Stimulated activated CD4-positive, alpha-beta T cell treated with anti-CD3 and anti-CD28 coated beads, Interleukin-1b, Interleukin-23, amount 100 ng/mL, for 4 hours (primary cell): ENCODE measurements around the gene TMCC3.
"Not testable (repeated sequence)": the region's sequence is repeated elsewhere in the genome, so short reads cannot be mapped to it uniquely, and the experiment has no call there.

Source experiments
- DNase-seq, 2 donors: peaks; one replicate each; pipeline ENCODE4 v3.0.0-alpha.2; 2020; ENCODE audit warnings: low read depth in 2 of 2

Gene TMCC3

DNA sequence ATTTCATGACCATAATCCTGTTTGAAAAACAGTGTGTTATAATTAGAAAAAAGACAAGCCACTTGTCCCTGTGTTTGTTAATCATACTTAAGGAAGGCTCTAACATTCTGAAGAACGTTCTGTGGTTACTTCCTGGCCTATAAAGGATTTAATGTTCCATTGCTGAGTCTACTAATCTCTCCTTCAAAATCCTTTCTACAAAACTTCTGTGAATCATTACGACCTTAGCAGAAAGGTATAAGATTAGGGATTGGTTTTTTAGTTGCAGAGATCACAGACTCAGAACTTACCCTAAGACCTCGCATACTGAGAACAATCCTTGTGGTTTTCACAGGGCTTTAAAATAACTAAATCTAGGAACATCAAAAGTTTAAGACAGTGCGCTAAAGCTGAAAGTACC is 48.3 kb downstream of the TMCC3 start:
- no peak for DNase-seq

DNA sequence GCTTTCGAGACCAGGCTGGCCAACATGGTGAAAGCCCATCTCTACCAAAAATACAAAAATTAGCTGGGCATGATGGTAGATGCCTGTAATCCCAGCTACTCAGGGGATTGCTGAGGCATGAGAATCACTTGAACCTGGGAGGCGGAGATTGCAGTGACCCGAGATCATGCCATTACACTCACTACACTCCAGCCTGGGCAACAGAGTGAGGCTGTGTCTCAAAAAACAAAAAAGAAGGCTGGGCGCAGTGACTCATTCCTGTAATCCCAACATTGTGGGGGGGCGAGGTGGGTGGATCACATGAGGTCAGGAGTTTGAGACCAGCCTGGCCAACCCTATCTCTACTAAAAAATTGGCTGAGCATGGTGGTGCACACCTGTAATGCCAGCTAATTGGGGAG is 49.0 kb downstream of the TMCC3 start:
- not testable (repeated sequence) for DNase-seq

DNA sequence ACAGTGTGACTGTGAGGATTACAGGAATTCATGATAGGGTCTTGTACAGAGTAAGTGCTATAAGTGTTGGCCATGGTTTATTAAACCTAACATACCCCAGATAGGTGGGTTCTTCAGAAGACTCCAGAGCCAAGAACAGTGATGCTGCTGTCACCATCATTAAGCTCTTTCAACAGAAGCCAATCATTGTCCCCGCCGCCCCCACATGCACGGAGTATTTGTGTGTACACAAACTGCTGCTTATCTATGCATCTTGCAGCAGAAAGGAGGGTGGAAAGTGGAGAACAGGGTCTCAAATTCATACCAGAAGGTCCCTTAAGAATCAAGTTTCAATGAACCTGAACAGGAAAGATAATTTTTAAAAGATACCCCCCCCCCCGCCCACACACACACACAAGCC is 51.2 kb downstream of the TMCC3 start:
- no peak for DNase-seq

DNA sequence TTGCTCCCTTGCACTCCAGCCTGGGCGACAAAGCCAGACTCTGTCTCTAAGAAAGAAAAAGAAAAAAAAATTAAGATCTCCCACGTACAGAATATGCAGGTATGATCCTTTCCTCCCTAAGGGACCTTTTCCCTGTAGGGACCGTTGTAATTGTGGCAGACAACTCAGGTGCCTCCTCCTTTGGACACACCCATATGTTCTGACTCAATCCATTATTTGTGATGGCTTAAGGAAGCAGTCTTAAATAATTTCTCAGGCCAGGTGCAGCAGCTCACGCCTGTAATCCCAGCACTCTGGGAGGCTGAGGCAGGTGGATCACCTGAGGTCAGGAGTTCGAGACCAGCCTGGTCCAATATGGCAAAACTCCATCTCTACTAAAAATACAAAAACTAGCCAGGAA is 53.1 kb downstream of the TMCC3 start:
- DNase-seq, result no peak

DNA sequence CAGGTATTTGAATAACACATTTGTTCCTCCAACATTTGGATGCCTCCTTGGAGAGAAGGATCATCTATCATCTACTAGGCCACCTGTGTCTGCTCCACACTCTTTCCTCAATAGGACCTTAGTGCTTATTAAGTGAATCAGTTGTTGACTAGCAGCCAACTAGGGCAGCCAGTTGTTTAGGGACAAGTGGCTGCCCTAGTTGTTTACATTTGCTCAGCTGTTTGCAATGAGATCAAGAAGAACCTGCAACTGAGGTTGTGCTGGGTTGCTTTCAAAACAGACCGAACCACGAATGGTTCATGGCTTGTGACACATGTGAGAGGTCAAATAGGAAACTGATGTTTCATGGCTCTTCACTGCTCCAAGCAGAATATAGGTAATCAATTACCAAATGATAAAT is 53.8 kb downstream of the TMCC3 start:
- no peak for DNase-seq

DNA sequence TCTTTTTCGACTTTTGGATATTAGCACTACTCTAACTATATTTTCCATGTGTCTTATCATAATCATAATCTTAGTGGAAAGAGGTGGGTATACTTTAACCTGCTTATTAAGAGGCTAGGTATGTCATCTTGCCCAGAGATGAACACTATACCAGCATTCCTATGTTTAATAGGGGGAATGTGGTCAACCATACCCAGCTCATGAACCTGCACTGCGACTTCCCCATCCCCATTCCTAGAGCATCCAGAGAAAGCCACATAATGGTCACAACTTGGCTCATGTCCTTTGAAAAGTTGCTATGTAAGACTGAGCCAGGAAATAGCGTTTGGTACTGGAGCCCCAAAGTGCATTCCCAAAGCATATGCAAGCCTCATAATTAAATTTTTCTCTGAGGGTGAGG is 55.2 kb downstream of the TMCC3 start:
- DNase-seq, result no peak

DNA sequence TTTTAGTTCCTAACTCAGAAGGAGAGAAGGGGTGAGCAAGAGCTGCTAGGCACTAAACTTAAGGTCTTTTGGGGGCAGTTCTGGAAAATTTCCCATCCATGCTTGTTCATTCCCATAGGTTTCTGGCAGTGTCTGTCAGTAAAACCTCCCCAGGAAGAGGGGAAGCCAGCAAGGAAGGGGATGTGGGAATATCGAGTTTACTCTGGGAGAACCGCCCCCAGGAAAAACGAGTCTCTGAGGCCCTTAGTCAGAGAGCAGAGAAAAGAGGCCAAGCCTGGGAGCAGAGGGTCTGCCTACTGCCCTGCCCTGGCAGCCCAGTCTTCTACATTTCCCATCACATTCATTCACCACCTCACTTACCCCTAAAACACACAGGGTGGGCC is 55.9 kb downstream of the TMCC3 start:
- no peak for DNase-seq

DNA sequence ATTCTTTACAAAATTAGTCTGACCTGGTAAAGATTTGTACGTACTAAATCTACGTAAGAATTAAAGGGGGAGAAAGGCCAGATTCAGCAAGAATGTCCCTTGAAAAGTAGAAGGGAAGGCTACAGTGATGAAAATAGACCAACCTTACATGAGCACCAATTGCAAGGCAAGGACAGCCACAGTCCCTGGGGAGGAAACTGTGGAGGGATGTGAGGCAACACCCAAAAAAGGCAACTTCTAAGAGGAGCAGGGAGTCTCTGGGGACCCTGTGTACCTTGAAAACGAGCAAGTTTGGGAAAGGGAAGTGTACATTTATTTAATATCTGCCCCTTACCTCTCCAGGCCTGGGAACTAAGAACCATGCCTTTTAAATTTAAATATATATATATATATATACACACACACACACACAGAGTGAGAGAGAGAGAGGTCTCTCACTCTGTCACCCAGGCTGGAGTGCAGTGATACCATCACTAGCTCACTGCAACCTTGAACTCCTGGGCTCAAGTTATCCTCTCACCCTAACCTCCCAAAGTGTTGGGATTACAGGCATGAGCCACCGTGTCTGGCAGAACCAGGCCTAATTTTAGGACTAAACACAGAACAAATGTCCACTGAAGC is 56.4 kb downstream of the TMCC3 start:
- no peak for DNase-seq

DNA sequence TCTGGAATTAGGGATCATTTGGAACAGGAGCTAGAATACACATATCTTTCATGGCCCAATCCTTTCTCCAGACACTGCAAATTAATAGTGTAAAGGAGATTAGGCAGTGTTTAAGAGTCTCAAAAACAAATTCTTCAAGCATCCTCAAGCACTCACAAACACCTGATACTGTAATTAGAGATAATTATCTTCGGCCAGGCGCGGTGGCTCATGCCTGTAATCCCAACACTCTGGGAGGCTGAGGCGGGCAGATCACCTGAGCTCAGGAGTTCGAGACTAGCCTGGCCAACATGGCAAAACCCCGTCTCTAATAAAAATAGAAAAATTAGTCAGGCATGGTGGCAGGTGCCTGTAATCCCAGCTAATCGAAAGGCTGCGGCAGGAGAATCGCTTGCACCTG is 57.6 kb downstream of the TMCC3 start:
- DNase-seq, result not testable (repeated sequence)

DNA sequence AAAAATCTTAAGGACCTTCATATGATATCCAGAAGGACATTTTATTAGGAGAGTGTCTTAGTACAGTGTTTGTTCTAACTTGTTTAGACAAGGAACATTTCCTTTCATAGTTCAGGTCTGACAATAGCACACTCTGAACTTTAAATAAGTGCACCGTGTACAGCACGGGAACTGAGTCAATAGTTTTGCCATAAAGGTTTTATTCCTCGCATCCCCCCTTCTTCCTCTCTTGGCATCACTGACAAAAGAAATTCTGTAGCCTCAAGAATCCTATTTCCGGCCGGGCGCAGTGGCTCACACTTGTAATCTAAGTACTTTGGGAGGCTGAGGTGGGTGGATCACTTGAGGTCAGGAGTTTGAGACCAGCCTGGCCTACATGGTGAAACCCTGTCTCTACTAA is 58.3 kb downstream of the TMCC3 start:
- DNase-seq, result no peak

DNA sequence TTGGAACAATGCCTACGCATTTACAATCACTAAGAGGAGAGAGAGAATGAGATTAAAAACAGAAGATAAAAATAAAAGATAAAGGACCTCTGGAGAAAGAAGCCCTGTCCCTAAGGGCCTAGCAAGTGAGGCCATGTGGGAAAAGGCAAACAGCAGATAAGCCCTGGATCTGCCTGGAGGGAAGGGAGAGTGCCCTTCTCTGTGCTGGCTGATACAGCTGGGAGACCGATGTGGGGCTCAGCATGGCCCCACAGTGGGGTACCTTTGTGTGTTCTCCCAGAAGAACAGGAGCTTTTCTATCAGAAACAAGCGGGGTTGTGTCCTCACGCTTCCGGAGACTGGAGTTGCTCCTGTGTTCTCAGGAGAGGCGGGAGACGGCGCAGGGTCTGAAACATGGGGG is 59.9 kb downstream of the TMCC3 start:
- DNase-seq, result no peak

DNA sequence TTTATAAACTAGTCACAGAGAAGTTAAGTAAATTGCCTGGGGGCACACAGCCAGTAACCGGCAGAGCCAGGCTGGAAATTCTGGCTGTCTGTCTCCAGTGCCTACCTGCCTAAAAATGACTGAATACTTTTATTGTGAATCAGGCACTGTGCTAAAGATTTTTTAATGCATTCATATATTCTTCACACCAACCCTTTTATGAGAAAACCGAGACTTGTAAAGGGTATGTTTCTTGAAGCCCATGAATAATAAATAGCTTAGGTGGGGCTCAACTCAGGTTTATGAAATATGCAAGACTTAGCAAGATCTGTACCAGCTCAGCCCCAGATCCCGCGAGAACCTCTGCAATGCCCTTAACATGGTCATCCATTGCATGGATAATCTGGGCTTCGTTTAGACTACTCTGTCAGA is 60.8 kb downstream of the TMCC3 start:
- DNase-seq, result no peak

DNA sequence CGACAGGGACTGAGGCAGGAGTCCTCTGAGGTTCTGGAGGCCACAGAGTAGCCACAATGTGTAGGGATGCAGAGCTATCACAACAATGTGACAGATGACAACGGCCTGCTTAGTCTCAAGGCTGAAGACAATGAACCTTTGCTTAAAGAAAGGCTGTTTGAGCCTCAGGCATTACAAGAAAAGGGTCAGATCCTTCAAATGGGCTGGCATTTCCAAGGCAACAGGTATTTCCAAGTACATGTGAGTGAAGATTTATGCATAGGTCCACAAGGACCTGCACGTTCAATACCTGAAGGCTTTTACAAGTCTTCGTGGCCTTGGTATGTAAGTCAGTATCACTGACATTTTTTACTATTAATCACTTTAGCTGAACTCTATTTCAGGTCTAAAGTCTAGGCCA is 62.0 kb downstream of the TMCC3 start:
- no peak for DNase-seq

DNA sequence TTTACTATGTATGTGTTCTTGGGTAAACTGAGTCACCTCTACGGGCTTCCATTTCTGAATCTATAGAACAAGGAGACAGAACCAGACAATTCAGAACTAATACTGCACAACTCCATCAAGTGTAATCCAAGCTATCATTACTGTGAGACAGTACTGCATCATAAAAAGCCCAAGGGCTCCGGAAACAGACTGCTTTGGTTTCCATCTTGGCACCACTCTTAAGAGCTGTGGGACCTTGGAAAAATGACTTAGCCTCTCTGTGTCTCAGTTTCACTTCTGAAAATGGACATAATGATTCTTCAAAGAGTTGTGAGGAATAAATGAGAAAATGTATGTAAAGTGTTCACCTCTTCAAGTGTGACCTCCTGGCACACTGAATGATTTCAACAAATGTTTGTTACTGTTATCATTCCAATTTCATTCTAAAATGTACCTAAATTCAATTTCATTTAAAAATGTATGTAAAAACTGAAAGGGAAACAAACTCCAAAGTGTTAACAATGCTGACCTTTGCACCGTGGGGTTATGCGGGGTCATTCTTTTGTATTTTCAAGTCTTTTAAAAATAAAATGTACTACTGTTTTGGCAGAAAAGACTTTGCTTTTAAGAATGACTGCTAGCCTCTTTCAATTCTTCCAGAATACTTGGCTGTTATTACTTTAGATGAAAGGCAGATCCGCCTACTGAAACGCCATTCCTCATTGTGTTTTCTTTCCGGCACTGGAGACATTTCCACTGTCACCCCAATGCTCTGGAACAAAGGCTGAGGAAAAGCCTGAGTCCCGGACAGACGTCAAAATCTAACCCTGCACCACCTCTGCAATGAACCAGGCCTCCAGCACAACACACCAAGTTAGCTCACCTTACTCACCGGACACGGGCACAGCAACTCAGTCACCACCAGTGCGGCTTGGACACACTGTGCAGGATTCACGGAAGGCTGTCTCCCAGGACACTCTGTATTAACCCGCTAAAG is 62.8 kb downstream of the TMCC3 start:
- no peak for DNase-seq

DNA sequence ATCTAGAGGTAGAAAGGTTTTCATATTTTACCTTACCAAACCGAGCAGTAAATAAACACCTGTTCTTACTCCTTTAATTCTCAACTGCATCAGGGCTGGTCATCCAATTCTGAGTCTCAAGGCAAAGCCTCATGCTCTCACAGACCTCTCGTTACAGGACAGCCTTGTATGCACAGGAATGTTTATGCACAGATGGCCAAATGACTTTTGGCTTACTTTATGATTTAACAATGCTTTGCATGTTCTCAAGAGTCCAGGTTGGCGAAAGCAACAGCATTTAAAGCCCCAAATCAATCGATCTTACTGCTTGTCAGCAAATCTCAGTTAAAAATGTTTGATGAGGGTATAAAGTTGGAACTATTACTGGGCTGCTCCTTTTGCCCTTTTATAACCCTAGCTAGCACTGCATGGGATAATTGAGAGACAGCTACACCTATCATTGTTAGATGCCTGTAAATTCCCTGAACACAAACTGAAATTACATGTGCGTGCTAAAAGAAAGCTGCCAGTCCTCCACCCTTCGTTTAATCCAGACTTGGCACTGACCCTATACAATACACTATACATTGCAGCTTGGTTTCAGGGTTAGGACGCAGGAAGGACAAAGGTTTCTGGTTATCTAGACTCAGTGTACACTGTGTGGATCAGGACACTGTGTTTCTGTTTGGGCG is 63.6 kb downstream of the TMCC3 start:
- no peak for DNase-seq

DNA sequence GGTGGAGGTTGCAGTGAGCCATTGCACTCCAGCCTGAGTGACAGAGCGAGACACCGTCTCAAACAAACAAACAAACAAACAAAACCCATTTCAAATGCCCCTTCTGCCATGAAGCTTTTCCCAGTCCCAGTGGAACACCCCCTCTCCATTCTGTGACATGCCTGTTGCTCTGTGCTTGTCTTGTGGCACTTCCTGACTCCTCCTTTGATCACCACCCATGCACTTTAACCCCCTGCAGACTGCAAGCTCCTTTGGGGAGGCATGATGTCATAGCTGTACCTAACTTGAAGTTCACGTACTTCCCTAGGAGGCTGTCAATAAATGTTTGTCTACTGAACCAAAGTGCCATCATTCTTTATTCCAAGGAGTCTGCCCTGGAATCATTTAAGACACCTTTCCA is 64.7 kb downstream of the TMCC3 start:
- DNase-seq, result no peak

DNA sequence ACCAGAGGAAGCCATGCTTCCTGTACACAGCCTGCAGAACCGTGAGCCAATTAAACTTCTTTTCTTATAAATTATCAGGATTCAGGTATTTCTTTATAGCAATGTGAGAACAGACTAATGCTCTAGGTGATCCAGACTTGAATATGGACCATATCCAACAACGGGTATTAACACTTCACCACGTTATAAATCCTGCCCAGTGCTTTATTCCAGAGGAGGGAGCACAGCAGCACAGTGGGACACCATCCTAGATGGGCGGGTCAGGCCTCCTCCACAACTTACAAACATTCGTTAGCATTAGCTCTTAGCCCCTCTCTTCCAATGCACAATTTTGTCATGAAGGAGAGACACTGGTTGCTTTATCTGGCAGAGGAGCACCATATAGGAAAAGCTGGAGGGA is 66.0 kb downstream of the TMCC3 start:
- no peak for DNase-seq

DNA sequence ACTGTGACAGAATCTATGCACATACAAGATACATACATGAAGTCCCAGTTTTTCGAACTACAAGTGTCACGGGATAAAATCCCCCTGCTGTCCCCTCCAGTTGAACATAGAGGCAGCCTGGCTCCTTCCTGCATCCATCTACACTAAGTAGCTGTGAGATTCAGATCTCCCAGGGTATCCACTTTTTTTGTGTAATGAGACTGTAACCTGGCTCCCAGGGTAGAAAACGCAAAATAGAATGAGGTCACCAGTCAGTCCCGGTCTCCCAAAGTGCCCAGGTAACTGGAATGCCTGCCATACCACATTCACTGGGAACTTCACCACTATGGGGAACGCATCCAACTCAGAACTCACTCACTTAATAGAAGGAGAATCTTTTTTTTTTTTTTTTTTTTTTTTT is 67.8 kb downstream of the TMCC3 start:
- DNase-seq, result no peak

DNA sequence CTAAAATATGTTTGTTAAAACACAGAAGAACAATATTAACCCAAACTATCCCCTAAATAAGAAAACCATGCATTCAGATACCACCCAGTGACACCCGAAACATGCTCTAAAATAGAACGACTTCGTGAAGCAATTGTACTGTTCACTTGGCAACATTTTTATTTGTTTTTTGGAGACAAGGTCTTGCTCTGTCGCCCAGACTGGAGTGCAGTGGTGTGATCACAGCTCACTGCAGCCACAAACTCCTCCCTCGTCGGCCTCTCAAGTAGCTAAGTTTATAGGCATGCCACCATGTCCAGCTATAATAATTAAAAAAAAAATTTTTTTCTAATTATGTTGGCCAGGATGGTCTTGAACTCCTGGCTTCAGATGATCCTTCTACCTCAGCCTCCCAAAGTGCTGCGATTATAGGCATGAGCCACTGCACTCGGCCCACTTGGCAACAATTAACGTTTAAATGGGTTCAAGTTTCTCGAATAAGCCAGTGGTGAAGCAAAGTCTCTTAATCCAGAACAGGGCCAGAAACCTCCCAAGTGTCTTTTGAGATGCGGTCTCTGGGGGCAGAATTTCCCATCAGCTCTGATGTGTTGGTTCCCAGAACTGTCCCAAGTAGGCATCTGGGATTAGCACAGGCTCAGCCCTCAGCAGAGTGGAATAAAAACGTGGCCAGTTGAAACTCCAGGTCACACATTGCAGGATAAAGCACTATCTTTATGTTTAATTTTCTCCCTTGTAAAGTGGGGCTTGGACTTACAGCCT is 74.5 kb downstream of the TMCC3 start:
- DNase-seq, result no peak

DNA sequence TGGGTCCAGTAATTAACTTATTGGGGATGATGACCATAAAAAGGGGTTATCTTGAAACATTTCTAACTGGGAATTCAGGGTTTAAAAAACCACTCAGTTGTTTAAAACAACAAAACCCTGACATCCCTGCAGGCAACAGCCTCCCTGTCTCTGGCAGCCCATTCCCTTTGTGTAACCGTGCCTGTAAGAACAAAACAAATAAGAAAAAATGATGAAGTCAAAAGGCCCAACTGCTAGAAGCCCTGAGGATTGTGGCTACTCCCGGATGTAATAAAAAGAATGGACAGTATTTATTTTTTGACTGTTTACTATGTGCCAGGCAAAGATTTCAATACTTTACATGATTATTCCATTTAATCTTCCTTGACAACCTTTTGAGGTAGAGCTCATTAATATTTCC is 75.3 kb downstream of the TMCC3 start:
- no peak for DNase-seq

DNA sequence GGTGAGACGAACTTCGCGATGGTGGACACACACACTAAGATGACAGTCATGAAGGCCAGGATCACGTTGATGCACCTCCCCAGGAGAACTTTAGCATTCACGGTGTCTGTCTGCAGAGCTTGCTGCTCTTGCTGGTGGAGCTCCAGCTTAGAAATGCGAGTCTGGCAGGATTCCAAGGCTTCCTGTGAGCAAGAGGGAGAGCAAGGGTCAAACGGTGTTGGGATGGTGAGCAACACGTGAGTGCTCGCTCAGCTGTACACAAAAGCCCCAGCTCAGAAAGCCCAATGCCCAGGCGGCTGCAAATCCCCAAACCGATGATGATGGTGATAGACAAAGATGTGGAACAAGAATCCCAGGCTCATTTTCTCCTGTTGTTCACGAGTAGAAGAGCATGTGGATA is 78.8 kb downstream of the TMCC3 start:
- DNase-seq, result no peak

DNA sequence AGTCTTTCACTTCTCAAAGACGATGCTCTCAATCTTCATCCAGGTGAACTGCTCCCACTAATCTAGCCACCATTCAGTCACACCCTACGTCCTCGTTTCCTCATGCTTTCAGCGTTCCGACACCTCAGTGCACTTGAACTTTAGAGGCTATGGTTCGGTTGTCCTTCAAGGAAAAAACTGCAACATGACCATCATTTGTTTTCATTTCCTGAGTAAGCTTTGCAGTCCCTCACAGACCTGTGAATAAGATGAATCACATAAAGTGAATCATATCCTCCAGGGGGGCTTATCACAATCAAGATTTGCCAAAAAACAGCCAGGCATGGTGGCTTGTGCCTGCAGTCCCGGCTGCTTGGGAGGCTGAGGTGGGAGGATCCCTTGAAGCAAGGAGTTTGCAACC is 80.2 kb downstream of the TMCC3 start:
- no peak for DNase-seq
